ENCODE measurements around the gene PHF5A.

Gene PHF5A

DNA sequence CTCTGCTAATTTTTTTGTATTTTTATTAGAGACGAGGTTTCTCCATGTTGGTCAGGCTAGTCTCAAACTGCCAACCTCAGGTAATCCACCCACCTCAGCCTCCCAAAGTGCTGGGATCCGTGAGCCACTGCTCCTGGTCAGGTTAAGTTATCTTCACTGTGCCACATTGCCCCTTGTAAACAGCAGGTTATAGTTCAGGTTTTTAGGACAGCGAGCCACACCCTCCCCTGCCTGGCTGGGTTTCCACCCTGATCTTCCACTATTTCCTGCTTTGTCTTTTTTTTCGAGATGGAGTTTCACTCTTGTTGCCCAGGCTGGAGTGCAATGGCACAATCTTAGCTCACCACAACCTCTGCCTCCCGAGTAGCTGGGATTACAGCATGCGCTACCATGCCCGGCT lies 16.5 kb upstream of the PHF5A start:
- TF ChIP-seq, protein P1, sequence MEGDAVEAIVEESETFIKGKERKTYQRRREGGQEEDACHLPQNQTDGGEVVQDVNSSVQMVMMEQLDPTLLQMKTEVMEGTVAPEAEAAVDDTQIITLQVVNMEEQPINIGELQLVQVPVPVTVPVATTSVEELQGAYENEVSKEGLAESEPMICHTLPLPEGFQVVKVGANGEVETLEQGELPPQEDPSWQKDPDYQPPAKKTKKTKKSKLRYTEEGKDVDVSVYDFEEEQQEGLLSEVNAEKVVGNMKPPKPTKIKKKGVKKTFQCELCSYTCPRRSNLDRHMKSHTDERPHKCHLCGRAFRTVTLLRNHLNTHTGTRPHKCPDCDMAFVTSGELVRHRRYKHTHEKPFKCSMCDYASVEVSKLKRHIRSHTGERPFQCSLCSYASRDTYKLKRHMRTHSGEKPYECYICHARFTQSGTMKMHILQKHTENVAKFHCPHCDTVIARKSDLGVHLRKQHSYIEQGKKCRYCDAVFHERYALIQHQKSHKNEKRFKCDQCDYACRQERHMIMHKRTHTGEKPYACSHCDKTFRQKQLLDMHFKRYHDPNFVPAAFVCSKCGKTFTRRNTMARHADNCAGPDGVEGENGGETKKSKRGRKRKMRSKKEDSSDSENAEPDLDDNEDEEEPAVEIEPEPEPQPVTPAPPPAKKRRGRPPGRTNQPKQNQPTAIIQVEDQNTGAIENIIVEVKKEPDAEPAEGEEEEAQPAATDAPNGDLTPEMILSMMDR (IDR thresholded peaks at IDR 0.05): no peak

DNA sequence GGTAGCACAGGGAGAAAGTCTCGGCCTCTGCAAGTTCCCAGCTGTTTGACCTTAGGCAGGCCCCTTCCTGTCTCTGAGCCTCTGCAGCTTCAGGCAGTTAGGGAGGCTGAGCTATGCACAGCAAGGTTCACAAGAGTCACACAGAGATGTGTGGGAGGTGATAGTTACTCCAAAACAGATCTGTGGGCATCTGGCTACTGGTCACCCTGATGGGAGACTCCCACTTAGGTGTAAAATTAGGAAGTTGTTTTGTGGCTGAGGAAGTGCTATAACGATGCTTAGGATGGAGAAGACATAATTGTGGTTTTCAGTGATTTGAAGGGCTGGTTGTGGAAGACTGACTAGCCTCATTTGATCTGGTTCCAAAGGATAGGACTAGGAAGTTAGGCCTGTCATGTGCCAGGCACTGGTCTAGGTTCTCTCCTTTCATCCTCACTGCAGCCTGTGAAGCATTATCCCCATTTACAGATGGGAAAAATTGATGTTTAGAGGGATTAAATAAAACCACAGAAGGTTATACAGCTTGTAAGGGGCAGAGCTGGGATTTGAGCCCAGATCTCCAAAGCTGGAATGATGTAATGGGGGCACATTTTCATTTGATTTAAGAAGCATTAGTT lies 13.9 kb upstream of the PHF5A start:
- TF ChIP-seq, protein P1 (IDR thresholded peaks at IDR 0.05): no peak

DNA sequence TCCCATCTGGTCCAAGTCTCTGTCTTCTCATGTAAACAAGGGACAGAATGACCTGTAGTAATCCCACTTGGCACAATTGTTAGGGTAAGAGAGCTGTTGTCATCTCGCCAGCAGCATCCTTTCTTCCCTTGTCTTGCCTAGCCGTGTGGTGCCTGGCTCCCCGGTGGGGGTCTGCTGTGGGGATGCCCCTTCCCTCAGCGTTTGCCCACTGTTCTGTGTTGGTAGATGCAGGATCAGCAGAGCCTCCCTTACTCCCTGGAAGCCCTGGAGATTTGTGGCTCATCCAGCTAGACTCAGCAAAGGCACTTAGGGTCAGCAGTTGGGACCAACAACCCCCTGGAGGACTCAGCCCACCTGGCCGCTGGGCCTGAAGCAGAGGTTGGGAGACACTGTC lies 13.4 kb upstream of the PHF5A start:
- TF ChIP-seq, protein P1 (IDR thresholded peaks at IDR 0.05): no peak

DNA sequence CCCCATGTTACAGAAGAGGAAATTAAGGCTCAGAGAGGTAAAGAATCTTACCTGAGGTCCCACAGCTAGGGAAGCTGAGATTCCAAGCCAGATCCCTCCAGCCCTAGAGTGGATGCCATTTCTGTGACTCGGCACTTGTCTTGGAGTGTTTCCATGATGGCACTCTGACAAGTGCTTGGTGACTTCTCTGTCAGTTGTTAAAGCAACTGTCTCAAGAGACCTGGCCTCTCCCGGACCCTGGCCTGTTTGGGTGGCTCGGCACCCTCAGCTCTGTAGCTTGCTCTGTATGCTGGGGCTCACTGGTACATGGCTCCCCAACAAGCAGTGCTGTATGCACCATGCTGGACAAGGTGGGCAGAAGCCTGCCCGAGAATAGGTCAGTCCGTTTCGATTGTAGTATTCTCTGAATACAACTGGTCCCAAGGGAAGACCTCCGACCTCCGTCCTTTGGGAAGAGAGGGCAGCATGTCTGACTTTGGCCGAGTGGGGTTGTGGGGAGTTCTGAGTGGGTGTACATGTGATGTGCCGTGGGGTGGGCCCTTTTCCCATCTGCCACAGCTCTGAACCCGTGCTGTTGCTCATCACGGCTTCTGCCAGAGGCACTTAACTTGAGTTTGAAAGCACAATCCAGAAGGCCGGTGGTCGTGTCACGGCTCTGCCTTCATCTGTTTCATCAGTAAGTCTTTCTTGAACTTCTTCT lies 12.8 kb upstream of the PHF5A start:
- TF ChIP-seq, protein P1 (IDR thresholded peaks at IDR 0.05): no peak

DNA sequence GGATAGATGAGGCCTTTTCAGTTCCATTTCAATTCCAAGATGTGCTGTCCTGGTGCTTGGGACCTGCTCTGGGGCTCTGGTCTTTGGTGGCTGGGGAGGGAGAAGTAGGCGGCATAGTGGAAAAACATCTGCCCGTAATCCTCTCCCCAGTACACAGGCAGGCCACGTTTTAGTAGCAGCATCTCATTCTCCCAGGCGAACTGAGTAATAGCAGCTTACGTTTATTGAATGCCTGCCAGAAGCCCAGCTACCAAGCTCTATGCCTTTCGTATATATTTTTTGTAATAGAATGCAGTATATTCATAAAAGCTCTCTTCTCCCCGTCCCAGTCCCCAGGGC lies 11.9 kb upstream of the PHF5A start:
- TF ChIP-seq, protein P1 (IDR thresholded peaks at IDR 0.05): no peak

DNA sequence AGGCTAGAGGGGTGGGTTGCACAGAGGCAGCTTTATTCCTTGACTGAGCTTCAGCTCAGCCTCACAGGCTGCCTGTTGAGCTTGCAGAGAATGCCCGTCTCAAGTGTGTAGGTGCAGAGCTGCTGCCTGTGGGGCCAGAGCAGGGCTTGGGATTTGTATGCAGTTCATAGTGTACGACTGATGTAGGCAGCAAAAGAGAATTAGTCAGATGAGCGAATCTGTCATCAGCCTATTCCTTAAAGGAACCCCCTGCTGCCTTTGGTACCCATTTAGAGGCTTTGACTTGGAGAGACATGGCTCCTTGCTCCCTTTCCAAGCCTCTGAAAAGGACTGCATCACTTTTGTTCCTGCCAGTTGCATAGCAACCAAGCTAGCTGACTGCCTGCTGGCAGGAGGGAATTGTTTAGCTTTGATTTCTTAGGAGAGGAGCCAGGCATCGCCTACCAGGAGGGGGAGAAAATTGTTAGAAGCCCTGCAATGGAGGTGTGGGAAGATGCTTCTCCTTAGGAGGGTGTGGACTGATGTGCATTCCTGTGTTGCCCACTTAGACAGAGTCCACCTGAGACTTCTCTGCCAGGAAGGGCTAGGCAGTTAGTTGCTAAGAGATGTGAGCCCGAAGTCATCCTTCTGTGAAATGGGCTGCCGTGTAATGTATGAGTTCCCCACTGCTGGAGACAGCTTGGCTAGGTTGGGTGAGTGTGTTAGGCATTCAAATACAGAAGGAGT lies 11.3 kb upstream of the PHF5A start:
- TF ChIP-seq, protein P1 (IDR thresholded peaks at IDR 0.05): no peak

DNA sequence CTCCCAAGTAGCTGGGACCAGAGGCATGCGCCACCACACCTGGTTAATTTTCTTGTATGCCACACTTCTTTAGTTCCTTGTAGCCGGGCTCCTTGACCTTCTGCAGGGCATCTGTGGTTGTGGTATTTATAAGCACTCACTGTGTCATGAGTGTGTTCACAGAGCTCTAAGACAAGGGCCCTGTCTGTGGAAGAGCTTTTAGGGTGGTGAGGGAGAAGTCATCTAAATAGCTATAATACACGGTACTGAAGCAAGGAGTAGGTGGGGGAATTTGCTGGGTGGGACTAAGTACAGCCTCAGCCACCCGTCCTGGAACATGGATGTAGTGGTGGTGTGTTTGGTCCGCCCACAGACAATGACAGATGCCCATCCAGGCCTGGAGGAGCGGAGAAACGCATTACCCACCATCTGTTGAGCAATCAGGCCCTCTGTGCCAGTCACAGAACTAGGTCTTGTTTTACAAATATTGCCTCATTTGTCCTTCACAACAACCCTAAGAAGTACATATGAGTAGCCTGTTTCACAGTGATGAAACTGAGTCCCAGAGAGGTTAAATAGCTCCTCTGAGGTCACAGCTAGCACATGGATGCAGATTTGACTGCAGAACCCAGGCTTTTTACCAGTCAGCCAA lies 10.5 kb upstream of the PHF5A start:
- TF ChIP-seq, protein P1 (IDR thresholded peaks at IDR 0.05): no peak
